HG03139 (cell line): ENCODE results near the gene NXPH3.
"Not testable (repeated sequence)": the region's sequence is repeated elsewhere in the genome, so short reads cannot be mapped to it uniquely, and the experiment has no call there.

ENCODE experiments used
- ATAC-seq: cut with Tn5 transposase; IDR thresholded peaks from one replicate; pipeline ENCODE4 v1.9.1; 2021; ENCODE audit not compliant: unreplicated experiment

NXPH3 gene

DNA sequence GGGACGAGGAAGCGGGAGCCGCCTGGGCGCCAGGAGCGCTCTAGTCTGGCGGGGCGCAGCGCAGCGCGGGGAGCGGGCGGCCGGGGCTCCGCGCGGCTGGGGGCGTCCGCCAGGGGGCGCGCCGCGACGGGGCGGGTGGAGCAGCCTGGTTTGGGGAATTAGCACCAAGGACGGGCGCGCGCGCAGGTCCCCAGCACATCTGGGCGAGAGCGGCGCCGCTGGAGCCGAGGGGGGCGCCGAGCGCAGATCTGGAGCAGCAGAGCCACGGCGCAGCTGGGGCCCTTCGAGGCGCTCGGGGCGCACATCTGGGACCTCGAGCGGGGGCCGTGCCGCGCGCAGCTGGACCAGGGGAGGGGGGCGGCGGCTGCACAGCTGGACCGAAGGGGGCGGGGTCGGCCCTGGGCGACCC, at the start of gene NXPH3:
NXPH3 (plus strand) TSS at position 193 of the 409 bp plus-strand sequence. CDS start 349 bp downstream, outside the sequence.
- ATAC-seq, result no peak

DNA sequence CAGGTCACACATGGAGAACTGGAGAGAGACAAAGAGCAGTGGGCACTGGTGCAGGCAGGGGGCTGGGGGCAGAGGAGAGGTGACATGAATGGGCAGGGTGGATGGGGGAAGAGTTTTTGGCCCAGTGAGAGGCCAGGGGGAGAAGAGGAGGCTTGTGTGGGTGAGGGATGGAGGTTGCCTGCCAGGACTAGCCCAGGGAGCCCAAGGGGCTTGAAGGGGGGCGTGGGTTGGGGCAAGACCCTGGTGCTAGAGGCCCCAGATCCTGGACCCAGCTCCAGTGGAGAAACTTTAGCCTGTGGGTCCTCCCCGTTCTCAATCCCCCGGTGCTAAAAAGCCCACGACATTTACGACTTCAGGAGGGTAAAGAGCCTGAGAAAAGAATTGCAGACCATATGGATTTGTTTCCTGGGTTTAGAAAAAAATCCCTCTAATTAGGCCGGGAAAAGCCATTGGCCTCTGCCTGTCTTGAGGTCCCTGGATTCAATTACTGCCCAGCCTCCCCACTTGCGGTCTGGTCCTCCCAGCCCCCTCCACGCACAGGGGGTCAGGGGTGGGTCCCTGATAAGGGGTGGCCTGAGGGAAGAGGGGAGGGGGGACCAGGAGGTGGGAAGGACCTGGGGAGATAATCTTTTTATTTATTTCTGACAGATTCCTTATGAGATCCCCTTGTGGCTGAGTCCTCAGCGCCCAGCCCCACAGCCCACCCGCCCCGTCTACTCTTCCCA, 47.6 kb upstream of the NXPH3 start:
- ATAC-seq, result no peak

DNA sequence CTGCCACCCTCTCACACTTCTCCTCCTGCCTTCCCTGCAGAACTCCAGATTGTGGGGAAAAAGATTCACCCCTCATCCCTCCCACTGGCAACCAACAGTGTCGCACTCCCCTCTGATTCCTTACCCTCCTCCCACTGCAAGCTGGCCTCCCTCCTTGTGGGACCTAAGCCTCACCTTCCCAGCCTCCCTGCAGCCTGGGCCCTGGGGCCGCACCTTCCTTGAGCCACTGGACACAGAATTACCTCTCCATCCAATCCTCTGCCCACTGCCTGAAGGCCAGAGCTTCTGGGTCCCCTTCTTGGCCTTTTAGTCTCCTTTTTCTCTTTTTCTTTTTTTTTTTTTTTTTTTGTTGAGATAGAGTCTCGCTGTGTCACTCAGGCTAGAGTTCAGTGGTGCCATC, 46.7 kb upstream of the NXPH3 start:
- ATAC-seq, result no peak

DNA sequence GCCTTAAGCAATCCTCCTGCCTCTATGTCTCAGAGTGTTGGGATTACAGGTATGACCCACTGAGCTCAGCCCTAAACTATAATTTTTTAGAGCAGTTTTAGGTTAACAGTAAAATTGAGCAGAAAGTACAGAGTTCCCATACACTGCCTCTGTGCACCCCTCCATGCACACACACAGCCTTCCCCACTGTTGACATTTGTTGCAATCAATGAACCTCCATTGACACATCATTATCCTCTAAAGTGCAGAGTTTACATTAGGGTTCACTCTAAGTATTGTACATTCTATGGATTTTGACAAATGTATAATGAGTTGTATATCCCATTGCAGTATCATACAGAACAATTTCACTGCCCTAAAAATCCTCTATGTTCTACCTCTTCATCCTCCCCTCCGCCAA, 45.6 kb upstream of the NXPH3 start:
- no peak for ATAC-seq

DNA sequence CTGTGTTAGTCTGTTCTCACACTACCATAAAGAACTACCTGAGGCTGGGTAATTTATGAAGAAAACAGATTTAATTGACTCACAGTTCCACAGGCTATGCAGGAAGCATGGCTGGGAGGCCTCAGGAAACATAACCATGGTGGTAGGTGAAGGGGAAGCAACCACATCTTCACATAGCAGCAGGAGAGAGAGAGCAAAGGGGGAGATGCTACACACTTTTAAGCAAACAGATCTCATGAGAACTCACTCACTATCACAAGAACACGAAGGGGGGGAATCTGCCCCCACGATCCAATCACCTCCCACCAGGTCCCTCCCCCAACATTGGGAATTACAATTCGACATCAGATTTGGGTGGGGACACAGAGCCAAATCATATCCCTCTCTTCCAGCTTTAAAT, 31.8 kb upstream of the NXPH3 start:
- ATAC-seq, result no peak

DNA sequence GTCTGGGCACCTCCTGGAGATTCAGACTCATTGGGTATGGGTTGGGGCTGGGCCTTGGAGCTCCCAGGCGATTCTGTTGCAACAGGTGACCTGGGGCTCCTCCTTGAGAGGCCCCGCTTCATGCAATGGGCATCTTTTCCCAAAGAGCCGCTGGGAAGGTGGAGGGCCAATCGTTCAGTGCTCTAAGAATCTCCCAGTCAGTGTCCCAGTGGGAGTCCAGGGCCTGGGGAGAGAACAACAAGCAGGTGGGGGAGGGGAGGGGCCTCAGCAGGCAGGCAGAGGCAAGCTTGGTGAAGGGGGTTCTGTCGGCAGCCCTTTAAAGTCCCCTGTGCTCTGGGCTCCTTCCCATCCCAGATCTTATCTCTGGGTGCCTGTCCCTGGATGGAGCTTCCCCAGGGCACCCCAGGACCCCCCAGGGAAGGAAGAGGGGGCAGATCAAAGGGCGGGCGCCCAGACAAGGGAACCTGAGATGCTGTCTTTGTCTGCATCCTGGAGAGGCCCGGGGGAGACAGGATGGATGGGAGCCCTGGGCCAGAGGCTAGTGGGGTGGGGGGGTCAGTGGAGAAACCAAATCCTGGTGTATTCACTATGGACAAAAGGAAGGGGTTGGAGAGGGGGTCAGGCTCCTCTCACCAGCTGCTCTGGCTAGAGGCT, 30.5 kb upstream of the NXPH3 start:
- ATAC-seq, result no peak

DNA sequence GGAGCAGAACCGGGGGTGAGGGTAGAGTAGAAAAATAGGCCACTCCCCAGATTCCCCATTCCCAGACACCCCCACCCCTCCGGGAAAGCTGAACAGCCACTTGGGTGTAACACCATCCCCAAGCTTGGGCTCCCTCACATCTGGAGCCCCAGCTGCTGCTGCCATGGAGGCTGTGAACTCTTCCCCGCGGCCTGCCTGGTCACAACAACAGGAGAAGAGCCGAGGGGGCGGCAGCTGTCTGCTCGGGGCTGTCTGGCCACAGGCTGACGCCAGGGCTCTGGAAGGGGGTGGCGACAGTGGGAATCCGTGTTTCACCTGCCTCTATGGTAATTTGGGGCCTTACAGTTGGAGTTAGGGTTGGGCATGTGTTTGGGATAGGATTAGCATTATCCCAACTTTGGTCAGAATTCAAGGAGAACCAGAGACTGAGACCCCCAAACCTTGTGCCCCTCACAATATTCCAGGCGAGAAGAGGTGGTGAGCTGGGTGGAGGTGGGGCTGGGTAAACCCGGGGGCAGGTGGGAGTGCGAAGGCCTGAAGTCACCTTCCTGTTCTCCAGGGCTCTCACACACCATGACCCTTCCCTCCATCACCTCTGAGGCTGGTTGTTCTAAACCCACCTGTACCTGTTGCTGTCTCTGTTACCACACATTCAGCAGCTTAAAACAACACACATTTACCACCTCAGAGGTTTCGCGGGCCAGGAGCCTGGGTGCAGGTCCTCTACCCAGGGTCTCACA, 29.7 kb upstream of the NXPH3 start:
- ATAC-seq, result no peak

DNA sequence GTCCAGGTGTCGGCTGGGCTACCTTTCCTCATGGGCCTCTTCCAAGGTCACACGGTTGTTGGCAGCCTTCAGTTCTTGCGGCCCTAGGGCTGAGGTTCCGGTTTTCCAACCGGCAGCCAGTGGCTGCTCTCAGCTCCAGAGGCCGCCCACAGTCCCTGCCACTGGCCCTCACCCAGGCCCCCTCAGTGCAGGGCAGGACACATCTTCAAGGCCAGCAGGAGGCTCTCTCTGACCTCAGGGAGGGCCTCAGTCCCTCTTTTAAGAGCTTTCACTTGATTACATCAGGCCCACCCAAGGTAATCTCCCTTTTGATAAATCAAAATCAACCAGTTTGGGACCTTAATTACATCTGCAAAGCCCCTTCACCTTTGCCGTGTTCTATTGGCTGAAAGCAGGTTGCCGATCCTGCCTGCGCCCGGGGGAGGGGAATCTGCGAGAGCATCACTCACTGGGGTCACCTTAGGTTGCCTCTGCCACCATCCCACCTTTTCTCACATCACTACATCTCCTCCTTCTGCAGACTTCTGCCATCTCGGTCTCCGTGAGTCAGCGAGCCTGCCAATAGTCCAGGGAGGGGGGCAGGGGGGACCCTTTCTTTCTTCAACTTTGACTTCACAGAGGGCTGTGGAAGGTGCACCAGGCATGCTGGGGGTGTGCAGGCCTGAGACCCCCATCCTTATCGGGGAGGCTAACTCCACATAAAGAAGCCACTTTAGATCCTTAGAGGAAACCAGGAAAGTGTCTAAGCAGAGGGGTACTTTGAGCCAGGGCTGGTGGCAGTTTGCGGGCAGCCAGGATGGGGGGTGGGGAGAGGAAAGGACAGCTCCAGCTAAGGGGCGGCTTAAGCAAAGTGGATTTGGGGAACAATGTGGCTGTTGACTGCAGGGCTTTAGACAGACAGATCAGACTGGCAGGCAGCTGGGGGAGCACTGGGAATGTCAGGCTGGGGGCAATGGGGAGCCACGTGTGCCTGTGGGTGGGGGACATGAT, 28.8 kb upstream of the NXPH3 start:
- ATAC-seq, result no peak

DNA sequence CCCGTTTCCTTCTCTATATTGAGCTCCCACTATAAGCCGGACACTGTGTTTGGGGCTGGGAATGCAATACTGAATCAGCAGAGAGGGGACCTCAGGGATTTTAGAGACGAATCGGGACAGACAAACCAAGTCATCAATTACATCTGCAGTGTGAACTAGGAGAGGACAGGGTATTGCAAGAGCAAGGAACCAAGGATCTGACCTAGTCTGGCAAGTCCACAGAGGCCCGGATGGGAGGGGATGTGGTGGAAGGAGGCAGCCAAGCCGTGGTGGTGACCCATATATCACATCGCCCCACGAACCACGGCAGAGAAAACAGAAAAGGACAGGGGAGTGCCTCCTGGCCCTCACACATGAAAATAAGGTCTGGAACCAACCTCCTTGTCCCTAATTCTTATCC, 28.1 kb upstream of the NXPH3 start:
- ATAC-seq, result no peak

DNA sequence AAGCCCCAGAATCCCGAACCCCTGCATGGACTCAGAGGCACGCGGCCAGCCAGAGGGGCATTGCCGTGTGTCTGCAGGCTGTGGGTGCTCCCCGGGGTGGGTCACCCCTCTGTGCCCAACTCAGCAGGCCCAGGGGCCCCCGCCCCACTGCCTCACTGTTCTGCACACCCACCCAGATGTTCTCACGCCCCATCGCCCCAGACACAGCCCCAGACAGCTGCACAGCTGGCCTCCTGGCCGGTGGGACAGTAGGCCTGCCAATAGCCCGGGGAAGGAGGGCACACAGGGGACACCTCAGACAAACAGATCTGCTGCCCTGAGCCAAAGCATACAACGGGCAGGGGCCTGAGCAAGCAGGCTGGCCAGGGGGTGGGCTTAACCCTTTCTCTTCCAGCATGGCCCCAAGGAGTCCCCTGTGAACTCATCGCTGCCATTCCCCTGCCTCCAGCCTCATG, 27.6 kb upstream of the NXPH3 start:
- ATAC-seq, result no peak

DNA sequence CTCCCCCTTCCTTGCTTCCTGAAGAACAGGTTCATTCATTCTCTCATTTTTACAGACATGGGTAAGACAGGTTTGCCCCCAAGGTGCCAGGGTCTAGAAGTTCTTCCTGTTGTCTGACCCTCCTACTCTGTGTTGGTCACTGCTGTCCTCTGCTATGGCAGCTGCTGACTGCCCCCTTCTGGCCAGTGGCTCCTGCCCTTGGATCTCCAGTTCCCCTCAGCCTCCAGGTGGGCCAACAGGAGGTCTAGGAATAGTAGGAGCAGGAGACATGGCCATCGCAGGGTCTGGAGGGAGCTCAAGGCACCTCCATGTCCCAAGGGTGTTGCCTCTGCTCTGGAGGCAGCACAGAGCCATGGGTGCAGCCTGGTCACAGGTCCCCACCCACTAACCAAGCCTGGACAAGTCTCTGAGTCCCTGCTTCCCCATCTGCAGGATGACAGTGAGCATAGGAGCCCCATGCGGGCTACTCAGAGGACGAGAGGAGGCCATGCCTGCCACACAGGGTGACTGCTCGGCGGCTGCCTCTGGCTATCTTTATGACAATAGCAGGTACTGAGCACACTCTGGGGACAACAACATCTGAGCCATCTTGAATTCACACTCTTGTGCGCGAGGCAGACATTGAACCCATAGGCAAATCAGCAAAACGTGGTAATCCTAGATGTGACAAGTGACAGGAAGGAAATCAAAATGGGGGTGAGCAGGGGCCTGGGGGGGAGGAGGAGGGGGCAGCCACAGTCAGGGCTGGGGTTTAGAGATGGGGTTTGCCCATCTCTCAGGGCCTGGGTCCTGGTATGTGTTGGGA, 27.0 kb upstream of the NXPH3 start:
- ATAC-seq, result no peak

DNA sequence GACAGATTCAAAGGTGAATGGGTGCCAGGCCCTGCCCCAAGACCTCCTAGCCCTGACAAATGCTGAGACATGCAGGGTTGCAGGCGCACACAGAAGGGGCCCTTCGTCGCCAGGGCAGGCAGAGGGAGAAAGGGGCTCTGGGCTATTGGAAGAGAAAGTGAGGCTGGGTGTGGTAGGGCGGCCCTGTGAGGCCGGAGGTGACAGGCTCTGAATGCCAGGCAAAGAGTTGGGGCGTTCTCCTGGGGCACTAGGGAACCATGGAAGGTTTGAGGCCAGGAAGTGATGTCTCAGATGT, 26.4 kb upstream of the NXPH3 start:
- ATAC-seq, result no peak

DNA sequence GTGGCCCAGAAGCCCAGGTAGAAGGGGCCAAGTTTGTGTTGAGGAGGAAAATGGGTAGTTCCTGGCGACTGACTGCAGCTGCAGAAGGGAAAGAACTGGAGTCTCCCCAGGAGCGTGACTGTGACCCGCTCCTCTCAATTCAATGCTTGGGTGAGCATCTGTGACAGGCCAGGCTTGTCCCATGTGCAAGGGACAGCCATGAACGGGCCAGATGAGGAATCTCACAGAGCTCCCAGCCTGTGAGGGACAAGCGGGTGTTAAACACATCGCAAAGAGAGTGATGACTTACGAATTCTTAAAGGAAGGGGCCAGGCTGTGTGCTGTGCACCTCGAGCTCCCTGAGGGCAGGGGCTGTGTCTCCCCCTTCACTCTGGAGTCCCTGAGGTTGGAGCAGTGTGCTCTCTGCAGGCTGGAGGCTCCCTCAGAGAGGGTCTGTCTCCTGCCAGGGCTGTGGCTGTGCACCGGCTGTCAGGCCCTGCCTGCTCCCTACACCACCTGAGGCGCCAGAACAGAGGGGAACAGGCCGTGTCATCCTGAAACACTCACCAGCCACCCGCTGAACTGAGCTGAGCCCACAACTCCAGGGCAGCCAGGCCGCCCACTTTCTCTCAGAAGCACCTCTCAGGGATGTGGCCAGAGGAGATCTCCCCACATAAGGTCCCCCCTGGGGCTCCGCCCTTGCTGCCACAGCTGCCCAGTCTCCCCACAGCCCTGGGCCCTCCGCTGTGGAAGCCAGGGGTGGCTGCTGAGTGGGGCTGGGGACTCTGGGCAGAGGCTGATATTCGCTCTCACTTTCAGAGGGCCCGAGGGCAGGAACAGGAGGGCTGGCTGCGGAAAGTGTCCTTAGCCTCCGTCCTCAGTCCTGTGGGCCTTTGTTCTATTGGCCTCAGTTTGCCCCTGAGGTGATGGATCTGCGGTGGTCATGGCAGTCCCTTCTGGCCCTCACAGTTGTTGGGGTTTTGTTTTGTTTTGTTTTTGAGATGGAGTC, 25.7 kb upstream of the NXPH3 start:
- ATAC-seq, result no peak

DNA sequence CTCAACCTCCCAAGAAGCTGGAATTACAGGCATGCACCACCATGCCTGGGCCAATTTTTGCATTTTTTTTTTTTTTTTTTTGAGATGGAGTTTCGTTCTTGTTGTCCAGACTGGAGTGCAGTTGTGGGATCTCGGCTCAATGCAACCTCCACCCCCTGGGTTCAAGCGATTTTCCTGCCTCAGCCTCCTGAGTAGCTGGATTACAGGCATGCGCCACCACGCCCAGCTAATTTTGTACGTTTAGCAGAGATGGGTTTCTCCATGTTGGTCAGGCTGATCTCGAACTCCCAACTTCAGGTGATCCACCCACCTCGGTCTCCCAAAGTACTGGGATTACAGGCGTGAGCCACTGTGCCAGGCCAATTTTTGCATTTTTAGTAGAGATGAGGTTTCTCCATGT, 24.9 kb upstream of the NXPH3 start:
- ATAC-seq, result not testable (repeated sequence)

DNA sequence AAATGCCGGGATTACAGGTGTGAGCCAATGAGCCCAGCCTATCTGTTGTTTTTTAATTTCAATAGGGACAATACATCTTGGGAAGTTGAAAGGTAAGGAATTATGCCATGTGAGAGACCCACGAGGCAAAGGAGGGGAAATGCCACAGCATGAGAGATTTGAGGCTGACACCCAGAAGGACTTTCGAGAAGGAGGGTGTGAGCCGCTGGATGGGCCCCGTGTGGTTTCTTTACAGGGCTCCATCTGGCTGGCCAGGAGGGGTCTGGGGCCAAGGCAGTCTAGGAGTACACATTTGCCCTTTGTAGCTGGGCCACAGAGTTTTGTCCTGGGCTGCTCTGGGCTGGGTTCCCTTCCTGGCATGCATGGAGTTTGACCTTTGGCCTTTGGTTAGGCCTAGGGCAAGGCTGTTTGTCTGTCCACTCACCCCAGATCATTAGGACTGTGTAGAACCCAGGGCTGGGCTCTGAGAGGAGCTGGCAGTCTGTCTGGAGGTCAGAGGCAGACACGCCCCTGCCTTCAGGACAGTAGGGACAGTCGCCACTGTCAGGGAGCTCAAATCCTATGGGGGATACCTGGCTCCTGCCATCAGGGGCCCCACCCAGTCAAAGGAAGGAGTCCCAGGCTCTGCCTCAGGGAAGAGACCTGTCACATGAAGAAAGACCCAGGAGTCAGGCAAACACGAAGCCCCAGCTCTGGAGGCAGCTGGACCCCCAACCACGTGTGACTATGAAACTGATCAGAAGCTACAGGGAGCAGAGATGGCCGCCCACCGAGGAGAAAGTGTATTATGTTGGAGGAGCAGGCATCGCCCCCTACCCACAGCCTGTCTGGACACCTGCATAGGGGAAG, 24.2 kb upstream of the NXPH3 start:
- ATAC-seq, result no peak

DNA sequence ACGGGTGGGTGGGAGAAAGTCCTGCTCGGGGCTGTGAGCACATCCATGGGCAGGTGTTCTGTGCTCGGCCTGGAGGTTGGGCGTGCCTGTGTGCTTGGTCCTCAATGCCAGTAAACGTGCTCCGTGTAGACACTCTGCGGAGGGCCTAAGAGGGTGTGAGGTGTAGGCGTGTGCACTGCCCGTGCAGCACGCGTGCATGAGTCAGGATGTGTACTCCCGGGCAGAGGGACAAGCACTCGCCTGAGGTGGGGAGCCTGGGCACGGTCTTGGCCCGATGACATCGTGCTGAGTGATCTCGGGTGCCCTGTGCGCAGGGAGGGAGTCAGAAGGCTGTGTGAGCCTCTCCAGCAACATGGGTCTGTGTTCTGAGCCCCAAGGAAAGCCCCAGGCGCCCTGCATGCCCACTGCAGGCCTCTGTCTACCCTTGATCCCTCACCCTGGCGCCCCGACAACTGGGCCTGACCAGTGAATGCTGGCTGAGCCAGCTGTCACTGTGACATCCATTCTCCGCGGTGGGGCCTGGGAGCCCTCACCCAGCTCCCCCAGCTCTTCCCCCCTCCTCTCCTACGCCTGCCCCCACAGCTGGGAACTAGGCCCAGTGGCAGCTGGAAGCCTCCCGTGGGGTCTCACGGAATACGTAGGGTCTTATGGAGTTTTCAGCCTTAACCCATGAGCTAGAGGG, 23.5 kb upstream of the NXPH3 start:
- ATAC-seq, result no peak

DNA sequence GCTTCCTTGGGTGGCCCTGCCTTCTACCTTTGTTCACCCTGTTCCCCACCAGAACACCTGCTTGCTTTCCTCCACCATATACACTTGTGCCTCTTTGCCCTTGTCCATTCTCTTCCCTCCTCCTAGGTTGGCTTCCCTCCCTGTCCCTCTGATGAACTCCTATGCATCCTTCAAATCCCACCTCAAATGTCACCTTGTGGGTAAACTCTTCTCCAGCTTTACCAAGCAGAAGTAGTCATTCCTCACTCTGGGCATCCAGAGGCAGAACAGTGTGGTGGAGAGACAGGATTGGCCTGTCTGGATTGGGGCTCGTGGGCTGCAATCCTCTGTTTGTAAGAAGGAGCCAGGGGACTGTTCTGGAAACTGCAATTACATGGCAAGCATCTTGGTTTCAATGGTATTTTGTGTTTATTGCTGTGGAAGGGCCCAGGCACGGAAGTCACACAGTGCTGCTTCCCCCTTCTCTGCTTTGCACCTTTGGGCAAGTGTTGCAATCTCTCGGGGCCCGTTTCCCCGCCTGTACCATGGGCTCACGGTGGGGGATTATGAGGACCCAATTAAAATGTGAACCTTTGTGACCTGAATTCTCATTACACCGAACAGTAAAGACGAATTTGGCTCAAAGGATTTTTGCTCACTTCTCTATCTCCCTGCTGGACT, 21.9 kb upstream of the NXPH3 start:
- ATAC-seq, result no peak
